Esophagus squamous epithelium (tissue), 5 donors: ENCODE results near the gene TTYH2. TPM values are rescaled to one million over a fixed set of nuclear protein-coding genes. Genes with fewer than 3 reads are reported as not detected.

ENCODE experiments used
- DNase-seq: peaks from one replicate; lab custom pipeline; 2025; lab: John Stamatoyannopoulos, UW
- H3K27ac ChIP-seq, 4 donors: fragments of 200-600 bp; sonication (generic); one replicate each; pipeline ENCODE4 v1.5.1; 2016 to 2019; ENCODE audit warnings: mild to moderate bottlenecking in 1 of 4
- H3K27me3 ChIP-seq, 4 donors: fragments of 200-600 bp; sonication (generic); 1 replicate in 3 of 4; 2 replicates in 1 of 4; pipeline versions ENCODE4 v1.5.1 to v1.6.0; 2017 to 2021; ENCODE audit warnings: antibody characterized with exemption in 1 of 4
- H3K36me3 ChIP-seq, 3 donors: fragments of 200-600 bp; sonication (generic); one replicate each; pipeline ENCODE4 v1.5.1; 2016 to 2019
- H3K4me1 ChIP-seq, 3 donors: fragments of 200-600 bp; sonication (generic); one replicate each; pipeline ENCODE4 v1.5.1; 2017 to 2019
- H3K4me3 ChIP-seq, 4 donors: fragments of 200-600 bp; sonication (generic); 1 replicate in 3 of 4; 2 replicates in 1 of 4; pipeline ENCODE4 v1.5.1; 2016 to 2019; ENCODE audit warnings: mild to moderate bottlenecking in 2 of 4, moderate library complexity in 1 of 4
- H3K9me3 ChIP-seq, 3 donors: fragments of 200-600 bp; sonication (generic); one replicate each; pipeline ENCODE4 v1.5.1; 2016 to 2019
- POLR2A ChIP-seq, 4 donors: fragments of 450-650 bp; IDR thresholded peaks; one replicate each; pipeline ENCODE4 v1.6.1; 2017; ENCODE audit warnings: antibody characterized with exemption in 4 of 4, mild to moderate bottlenecking in 4 of 4, moderate library complexity in 3 of 4
- WGBS, 2 donors: methylation state at CpG; one replicate each; pipeline ENCODE4 v1.1.5; 2018; 5-methylcytosine and 5-hydroxymethylcytosine counted together
- intact Hi-C: fragments of 100-400 bp; cut with DNase I; formaldehyde crosslinking; loops from one replicate; pipeline ENCODE4 v1.15.0; 2022
- total RNA-seq, 4 donors: library from RNA; depleted of rRNA; stranded (reverse); fragments of >200 nt; gene quantifications; one replicate each; pipeline ENCODE4 v1.1.0, GENCODE V29; 2016
- TF ChIP-seq, protein P1 (sequence below), 6 experiments: fragments of 450-650 bp in 4 of 6; fragments of 200-600 bp in 2 of 6; sonication (generic) in 2 of 6; IDR thresholded peaks; one replicate each; pipeline ENCODE4 v1.5.1; 2016 to 2019; ENCODE audit warnings: antibody characterized with exemption in 6 of 6, mild to moderate bottlenecking in 4 of 6, moderate library complexity in 4 of 6
- donor health status: DM: yes; HTN: yes; CAD: no.

TTYH2 gene
- total RNA-seq, 4 donors from 2014 or later: 0.35 to 6.7 (median 1.8) TPM

DNA sequence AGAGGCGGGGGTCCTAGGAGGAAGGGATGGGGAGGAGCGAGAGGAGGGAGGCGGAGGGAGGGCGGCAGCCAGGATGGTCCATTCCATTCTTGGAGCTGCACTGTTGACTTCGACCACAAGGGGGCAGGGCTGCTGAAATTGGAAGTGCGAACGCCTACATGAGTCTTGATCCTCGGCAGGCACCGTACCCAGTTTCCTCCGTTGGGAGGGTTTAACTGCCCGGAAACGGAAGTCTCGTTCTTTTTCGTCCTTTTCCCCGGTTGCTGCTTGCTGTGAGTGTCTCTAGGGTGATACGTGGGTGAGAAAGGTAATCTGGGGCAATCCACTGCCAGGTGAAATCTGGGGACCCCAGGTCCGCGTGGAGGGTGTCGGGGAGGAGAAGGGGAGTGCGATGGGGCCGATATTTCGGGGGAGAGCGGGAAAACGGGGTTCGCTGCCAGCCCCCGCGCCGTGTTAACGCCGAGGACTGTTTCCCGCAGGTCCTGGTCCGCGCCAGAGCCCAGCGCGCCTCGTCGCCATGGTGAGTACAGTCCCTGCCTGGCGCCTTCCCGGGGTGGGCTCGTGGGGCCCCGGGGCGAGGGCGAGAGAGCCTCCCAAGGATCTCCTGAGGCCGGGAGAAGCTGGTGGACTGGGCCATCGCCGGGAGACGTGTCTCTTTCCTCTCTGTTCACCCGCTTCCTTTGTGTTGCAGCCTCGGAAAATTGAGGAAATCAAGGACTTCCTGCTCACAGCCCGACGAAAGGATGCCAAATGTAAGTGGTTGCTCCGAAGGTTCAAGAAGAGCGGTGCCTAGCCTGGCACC is 9.7 kb upstream of the TTYH2 start, which contains the start of gene RPL38:
Gene RPL38, plus strand, starts transcription at position 240 of the 802 bp plus-strand sequence. Its CDS starts 278 bp downstream, at position 518.
- TF ChIP-seq POLR2A (IDR thresholded peaks at IDR 0.05): peak in 3 of 4 donors; percentile 57 to 86 (median 76)
- TF ChIP-seq, protein P1, sequence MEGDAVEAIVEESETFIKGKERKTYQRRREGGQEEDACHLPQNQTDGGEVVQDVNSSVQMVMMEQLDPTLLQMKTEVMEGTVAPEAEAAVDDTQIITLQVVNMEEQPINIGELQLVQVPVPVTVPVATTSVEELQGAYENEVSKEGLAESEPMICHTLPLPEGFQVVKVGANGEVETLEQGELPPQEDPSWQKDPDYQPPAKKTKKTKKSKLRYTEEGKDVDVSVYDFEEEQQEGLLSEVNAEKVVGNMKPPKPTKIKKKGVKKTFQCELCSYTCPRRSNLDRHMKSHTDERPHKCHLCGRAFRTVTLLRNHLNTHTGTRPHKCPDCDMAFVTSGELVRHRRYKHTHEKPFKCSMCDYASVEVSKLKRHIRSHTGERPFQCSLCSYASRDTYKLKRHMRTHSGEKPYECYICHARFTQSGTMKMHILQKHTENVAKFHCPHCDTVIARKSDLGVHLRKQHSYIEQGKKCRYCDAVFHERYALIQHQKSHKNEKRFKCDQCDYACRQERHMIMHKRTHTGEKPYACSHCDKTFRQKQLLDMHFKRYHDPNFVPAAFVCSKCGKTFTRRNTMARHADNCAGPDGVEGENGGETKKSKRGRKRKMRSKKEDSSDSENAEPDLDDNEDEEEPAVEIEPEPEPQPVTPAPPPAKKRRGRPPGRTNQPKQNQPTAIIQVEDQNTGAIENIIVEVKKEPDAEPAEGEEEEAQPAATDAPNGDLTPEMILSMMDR (IDR thresholded peaks at IDR 0.05): peak; percentile 95 to 99 (median 96)
- Histone ChIP-seq H3K27ac (peak within 1 kb of the TSS; percentile 87 to 93 (median 90)), H3K4me1 (peaks cover 17 to 63% (median 43%) of the 10 kb centered on the region in 3 donors), H3K36me3 (peaks cover 0 to 39% (median 8%) of the 10 kb centered on the region in 3 donors), H3K9me3 (no peaks in the 10 kb centered on the region), H3K4me3 (peak within 1 kb of the TSS; percentile 71 to 99 (median 85)), H3K27me3 (peaks cover 0 to 42% (median 2%) of the 10 kb centered on the region in 4 donors)
- DNase-seq: peak; percentile 71
- 1% methylated on average over 31 to 38 of the region's 53 CpGs for WGBS, 2 donors
- intact Hi-C loops: no loop called here

- Histone ChIP-seq H3K9me3 (no peaks in the 10 kb centered on the region), H3K4me1 (peaks cover 17 to 62% (median 43%) of the 10 kb centered on the region in 3 donors), H3K27ac (peak overlapping the region; percentile 87 to 93 (median 90)), H3K4me3 (peak overlapping the region; percentile 71 to 99 (median 85)), H3K36me3 (peaks cover 3 to 48% (median 16%) of the 10 kb centered on the region in 3 donors), H3K27me3 (peaks cover 0 to 36% (median 2%) of the 10 kb centered on the region in 4 donors)
- intact Hi-C loops: no loop called here
- 39 to 46% methylated on average over 13 to 14 of the region's 14 CpGs for WGBS, 2 donors
- no peak for TF ChIP-seq POLR2A (IDR thresholded peaks at IDR 0.05)
- TF ChIP-seq, protein P1 (IDR thresholded peaks at IDR 0.05): no peak
- no peak for DNase-seq
Observed at GRCh38 chr17:74204474-74204873, 8.9 kb upstream of the TTYH2 start.

DNA sequence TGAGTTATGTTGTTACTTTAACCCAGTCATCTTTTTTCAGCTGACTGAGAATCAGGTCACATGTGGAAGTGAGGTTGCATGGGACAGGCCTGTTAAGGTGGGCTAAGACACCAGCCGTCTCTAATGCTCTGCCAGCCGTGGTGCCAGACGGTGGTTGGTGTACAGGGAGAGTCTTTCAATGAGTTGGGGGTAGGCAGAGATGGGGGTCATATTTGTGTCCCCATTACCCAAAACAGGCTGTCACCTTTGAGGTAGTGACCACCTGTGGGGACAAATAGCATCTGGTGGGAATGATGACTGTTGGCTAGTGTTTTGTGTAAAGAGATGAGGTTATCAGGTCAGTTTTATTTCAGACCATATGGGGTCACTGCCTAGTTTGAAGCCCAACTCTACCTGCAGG is 8.1 kb upstream of the TTYH2 start:
- no peak for TF ChIP-seq POLR2A (IDR thresholded peaks at IDR 0.05)
- TF ChIP-seq, protein P1 (IDR thresholded peaks at IDR 0.05): no peak
- intact Hi-C loops: no loop called here
- Histone ChIP-seq H3K27ac (peak overlapping the region in 1 of 4 donors; percentile 93), H3K27me3 (peaks cover 0 to 28% (median 2%) of the 10 kb centered on the region in 4 donors), H3K9me3 (no peaks in the 10 kb centered on the region), H3K36me3 (peaks cover 6 to 56% (median 23%) of the 10 kb centered on the region in 3 donors), H3K4me1 (peaks cover 17 to 63% (median 47%) of the 10 kb centered on the region in 3 donors), H3K4me3 (peak overlapping the region in 1 of 4 donors; percentile 99)
- DNase-seq: no peak
- whole genome bisulfite sequencing, 2 donors: 63 to 67% methylated on average over 3 of the region's 3 CpGs

GRCh38 chr17:74206332-74206818 is 7.0 kb upstream of the TTYH2 start:
- H3K9me3 ChIP-seq: no peaks in the 10 kb centered on the region
- intact Hi-C loops: no loop called here
- 66 to 67% methylated on average over 5 of the region's 5 CpGs for WGBS, 2 donors
- DNase-seq: no peak
- H3K4me3 ChIP-seq: no peak overlapping the region
- peaks cover 25 to 74% (median 56%) of the 10 kb centered on the region in 3 donors for H3K4me1 ChIP-seq
- peaks cover 0 to 17% (median 2%) of the 10 kb centered on the region in 4 donors for H3K27me3 ChIP-seq
- no peak overlapping the region for H3K27ac ChIP-seq
- TF ChIP-seq, protein P1 (IDR thresholded peaks at IDR 0.05): no peak
- no peak for TF ChIP-seq POLR2A (IDR thresholded peaks at IDR 0.05)
- H3K36me3 ChIP-seq: peaks cover 6 to 57% (median 23%) of the 10 kb centered on the region in 3 donors
